Measurements from ENCODE around the gene SCYL2.
"Not testable (repeated sequence)": the region's sequence is repeated elsewhere in the genome, so short reads cannot be mapped to it uniquely, and the experiment has no call there.

SCYL2 gene

DNA sequence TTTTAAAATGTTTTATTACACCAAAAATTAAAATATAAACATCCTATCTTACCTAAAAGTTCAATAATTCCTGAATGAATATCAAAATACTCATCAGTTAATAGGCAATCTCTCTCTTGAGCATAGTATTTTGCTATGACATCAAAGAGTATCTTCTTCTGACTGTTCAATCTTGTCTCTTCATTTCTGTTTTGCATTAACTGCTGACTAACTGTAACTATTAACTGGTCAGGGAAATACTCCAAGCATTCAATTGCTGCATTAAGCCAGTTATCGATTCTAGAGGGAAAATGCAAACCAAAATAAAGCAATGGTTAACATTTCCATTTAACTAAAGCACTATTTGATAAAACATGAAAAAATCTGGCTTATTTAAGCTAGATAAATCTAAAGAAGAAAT, 13.5 kb upstream of the SCYL2 start:
- Histone ChIP-seq H3K27me3 (ENCODE audit: insufficient read depth, low read depth) (no peaks in the 10 kb centered on the region), H3K27ac (no peak overlapping the region), H2AFZ (ENCODE audit: low read depth) (no peak overlapping the region), H3K4me1 (ENCODE audit: low read depth, poor library complexity, severe bottlenecking) (no peaks in the 10 kb centered on the region), H3K36me3 (ENCODE audit: insufficient read depth) (no peaks in the 10 kb centered on the region), H4K20me1 (ENCODE audit: insufficient read depth) (no peaks in the 10 kb centered on the region), H3K9ac (no peak overlapping the region), H3K79me2 (ENCODE audit: insufficient read depth, low read depth) (no peaks in the 10 kb centered on the region), H3K4me3 (IDR thresholded peaks at IDR 0.05; ENCODE audit: insufficient read depth, low read depth, low read length) (no peak overlapping the region), H3K4me2 (no peak overlapping the region)
- no peak for TF ChIP-seq CTCF (conservative IDR thresholded peaks at IDR 0.05; ENCODE audit: low read depth, low read length)

GRCh38 chr12:100254876-100255275, 12.1 kb upstream of the SCYL2 start:
- TF ChIP-seq CTCF (conservative IDR thresholded peaks at IDR 0.05; ENCODE audit: low read depth, low read length) = no peak
- no peak overlapping the region for H3K27ac ChIP-seq

GRCh38 chr12:100258127-100258526, 8.8 kb upstream of the SCYL2 start:
- Histone ChIP-seq H3K4me3 (IDR thresholded peaks at IDR 0.05; ENCODE audit: insufficient read depth, low read depth, low read length) (no peak overlapping the region), H4K20me1 (ENCODE audit: insufficient read depth) (no peaks in the 10 kb centered on the region), H3K4me2 (no peak overlapping the region), H3K36me3 (ENCODE audit: insufficient read depth) (no peaks in the 10 kb centered on the region), H3K4me1 (ENCODE audit: low read depth, poor library complexity, severe bottlenecking) (no peaks in the 10 kb centered on the region), H2AFZ (ENCODE audit: low read depth) (no peak overlapping the region), H3K79me2 (ENCODE audit: insufficient read depth, low read depth) (no peaks in the 10 kb centered on the region), H3K27ac (no peak overlapping the region), H3K9ac (no peak overlapping the region), H3K27me3 (ENCODE audit: insufficient read depth, low read depth) (no peaks in the 10 kb centered on the region)
- TF ChIP-seq CTCF (conservative IDR thresholded peaks at IDR 0.05; ENCODE audit: low read depth, low read length) = no peak

More at GRCh38 chr12:100254876-100255275, 12.1 kb upstream of the SCYL2 start:
- no peak overlapping the region for H2AFZ ChIP-seq (ENCODE audit: low read depth)
- H3K36me3 ChIP-seq (ENCODE audit: insufficient read depth) = no peaks in the 10 kb centered on the region
- H4K20me1 ChIP-seq (ENCODE audit: insufficient read depth) = no peaks in the 10 kb centered on the region
- H3K4me1 ChIP-seq (ENCODE audit: low read depth, poor library complexity, severe bottlenecking) = no peaks in the 10 kb centered on the region
- H3K4me3 ChIP-seq (IDR thresholded peaks at IDR 0.05; ENCODE audit: insufficient read depth, low read depth, low read length) = no peak overlapping the region
- H3K9ac ChIP-seq = no peak overlapping the region
- no peaks in the 10 kb centered on the region for H3K79me2 ChIP-seq (ENCODE audit: insufficient read depth, low read depth)
- H3K27me3 ChIP-seq (ENCODE audit: insufficient read depth, low read depth) = no peaks in the 10 kb centered on the region
- H3K4me2 ChIP-seq = no peak overlapping the region

GRCh38 chr12:100263131-100263530, 3.8 kb upstream of the SCYL2 start:
- Histone ChIP-seq H3K9ac (no peak overlapping the region), H3K4me1 (ENCODE audit: low read depth, poor library complexity, severe bottlenecking) (peaks cover 6% of the 10 kb centered on the region), H2AFZ (ENCODE audit: low read depth) (no peak overlapping the region), H3K27me3 (ENCODE audit: insufficient read depth, low read depth) (no peaks in the 10 kb centered on the region), H3K4me2 (no peak overlapping the region), H3K36me3 (ENCODE audit: insufficient read depth) (no peaks in the 10 kb centered on the region), H3K4me3 (IDR thresholded peaks at IDR 0.05; ENCODE audit: insufficient read depth, low read depth, low read length) (no peak overlapping the region), H3K27ac (no peak overlapping the region), H3K79me2 (ENCODE audit: insufficient read depth, low read depth) (peaks cover 7% of the 10 kb centered on the region; the same call in 1 of the 2 replicates), H4K20me1 (ENCODE audit: insufficient read depth) (no peaks in the 10 kb centered on the region)
- no peak for TF ChIP-seq CTCF (conservative IDR thresholded peaks at IDR 0.05; ENCODE audit: low read depth, low read length)

DNA sequence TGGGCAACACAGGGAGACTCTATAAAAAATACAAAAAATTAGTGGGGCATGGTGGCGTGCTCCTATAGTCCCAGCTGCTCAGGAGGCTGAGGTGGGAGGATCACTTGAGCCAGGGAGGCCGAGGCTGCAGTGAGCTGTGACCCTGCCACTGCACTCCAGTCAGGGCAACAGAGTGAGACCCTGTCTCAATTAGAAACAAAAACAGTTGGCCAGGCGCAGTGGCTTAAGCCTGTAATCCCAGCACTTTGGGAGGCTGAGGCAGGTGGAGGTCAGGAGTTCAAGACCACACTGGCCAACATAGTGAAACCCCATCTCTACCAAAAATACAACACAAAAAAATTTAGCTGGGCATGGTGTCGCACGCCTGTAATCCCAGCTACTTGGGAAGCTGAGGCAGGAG, 1.9 kb upstream of the SCYL2 start:
- H3K36me3 ChIP-seq (ENCODE audit: insufficient read depth); H3K4me2 ChIP-seq; H3K4me3 ChIP-seq (IDR thresholded peaks at IDR 0.05; ENCODE audit: insufficient read depth, low read depth, low read length); H3K27me3 ChIP-seq (ENCODE audit: insufficient read depth, low read depth); H3K27ac ChIP-seq; H4K20me1 ChIP-seq (ENCODE audit: insufficient read depth); H3K9ac ChIP-seq; H2AFZ ChIP-seq (ENCODE audit: low read depth): not testable (repeated sequence)
- peaks cover 22% of the 10 kb centered on the region for H3K4me1 ChIP-seq (ENCODE audit: low read depth, poor library complexity, severe bottlenecking)
- peaks cover 27% of the 10 kb centered on the region; the same call in 1 of the 2 replicates for H3K79me2 ChIP-seq (ENCODE audit: insufficient read depth, low read depth)

Measured in KMS-11 (cell line).